ENCODE measurements around the gene LYG1. TPM values are rescaled to one million over a fixed set of nuclear protein-coding genes. Genes with fewer than 3 reads are reported as not detected.

The LYG1 gene
- total RNA-seq, 1 experiment from 2014 or later: 3.8 TPM

DNA sequence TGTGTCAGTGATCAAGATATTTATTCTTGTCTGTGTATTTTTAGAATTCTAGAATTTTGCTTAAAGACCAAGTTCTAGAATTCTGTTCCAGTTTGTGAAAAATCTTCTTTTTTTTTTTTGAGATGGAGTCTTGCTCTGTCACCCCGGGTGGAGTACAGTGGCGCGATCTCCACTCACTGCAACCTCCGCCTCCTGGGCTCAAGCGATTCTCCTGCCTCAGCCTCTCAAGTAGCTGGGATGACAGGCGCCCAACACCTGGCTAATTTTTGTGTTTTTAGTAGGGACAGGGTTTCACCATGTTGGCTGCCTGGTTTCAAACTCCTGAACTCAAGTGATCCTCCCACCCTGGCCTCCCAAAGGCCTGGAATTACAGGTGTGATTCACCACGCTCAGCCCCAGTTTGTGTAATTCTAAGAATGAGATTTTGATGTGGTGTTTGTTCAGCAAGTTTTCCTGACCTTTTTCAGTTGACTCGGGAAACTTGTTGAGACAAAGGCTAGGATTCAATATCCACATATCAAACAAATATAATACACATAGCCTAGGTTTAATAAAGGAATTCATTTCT, 39.8 kb upstream of the LYG1 start:
- POLR2A ChIA-PET: no interaction called here
- Histone ChIP-seq H3K79me2 (ENCODE audit: insufficient read depth, low read length) (peaks cover 90% of the 10 kb centered on the region), H4K20me1 (ENCODE audit: insufficient read depth) (peaks cover 11% of the 10 kb centered on the region; the same call in 1 of the 2 replicates), H3K4me1 (ENCODE audit: control insufficient read depth in 1 of 2, insufficient read depth in 2 of 2, low read length in 2 of 2) (peaks cover 0 to 16% of the 10 kb centered on the region in 2 experiments), H3K27me3 (ENCODE audit: insufficient read depth, low read length) (no peaks in the 10 kb centered on the region), H3K36me3 (ENCODE audit: control insufficient read depth in 1 of 2, insufficient read depth in 2 of 2, low read length in 2 of 2) (no peaks in the 10 kb centered on the region), H3K4me3 (replicated peaks in 1 of 2; ENCODE audit: low read depth in 1 of 2, low read length in 2 of 2) (no peak overlapping the region), H3K9me3 (ENCODE audit: control insufficient read depth in 1 of 2, insufficient read depth in 1 of 2, low read depth in 1 of 2, low read length in 2 of 2) (no peaks in the 10 kb centered on the region), H3K9me2 (ENCODE audit: insufficient read depth) (no peaks in the 10 kb centered on the region), H3K4me2 (ENCODE audit: low read length) (no peak overlapping the region), H2AFZ (ENCODE audit: low read depth, low read length, poor library complexity, severe bottlenecking) (no peak overlapping the region), H3K9ac (ENCODE audit: low read length) (no peak overlapping the region), H3K27ac (ENCODE audit: low read depth, low read length) (no peak overlapping the region)
- CTCF ChIA-PET: no interaction called here
- intact Hi-C loops (cut with micrococcal nuclease): no loop called here
- ATAC-seq: no peak
- RAD21 ChIA-PET (ENCODE audit: low non-redundant PET in 1 of 2, low total read pairs in 2 of 2, uncharacterized antibody in 2 of 2, unreplicated experiment in 2 of 2): no interaction called here
- BruUV-seq (replicated peaks): no TSS peak
- DNase-seq (ENCODE audit: low read depth, low spot score): no peak
- TF ChIP-seq JUND (IDR thresholded peaks at IDR 0.05) (no peak), EZH2 (IDR thresholded peaks at IDR 0.05) (no peak), CBX3 (IDR thresholded peaks at IDR 0.05; ENCODE audit: low read depth) (no peak), ZFX (IDR thresholded peaks at IDR 0.05) (no peak), TCF7L2 (IDR thresholded peaks at IDR 0.05; ENCODE audit: borderline replicate concordance, extremely low read depth, insufficient read depth, insufficient read length) (no peak), POLR2AphosphoS5 (IDR thresholded peaks at IDR 0.05; ENCODE audit: low read depth, low read length) (no peak), ZNF274 (IDR thresholded peaks at IDR 0.05; ENCODE audit: low read depth, low read length) (no peak), FOSL1 (IDR thresholded peaks at IDR 0.05; ENCODE audit: low read depth) (no peak), EZH2phosphoT487 (IDR thresholded peaks at IDR 0.05; ENCODE audit: borderline replicate concordance) (no peak), RAD21 (IDR thresholded peaks at IDR 0.05; ENCODE audit: low read depth) (no peak)
- TF ChIP-seq, protein P1, sequence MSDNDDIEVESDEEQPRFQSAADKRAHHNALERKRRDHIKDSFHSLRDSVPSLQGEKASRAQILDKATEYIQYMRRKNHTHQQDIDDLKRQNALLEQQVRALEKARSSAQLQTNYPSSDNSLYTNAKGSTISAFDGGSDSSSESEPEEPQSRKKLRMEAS (IDR thresholded peaks at IDR 0.05): no peak
- TF ChIP-seq, protein P2, sequence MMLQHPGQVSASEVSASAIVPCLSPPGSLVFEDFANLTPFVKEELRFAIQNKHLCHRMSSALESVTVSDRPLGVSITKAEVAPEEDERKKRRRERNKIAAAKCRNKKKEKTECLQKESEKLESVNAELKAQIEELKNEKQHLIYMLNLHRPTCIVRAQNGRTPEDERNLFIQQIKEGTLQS (IDR thresholded peaks at IDR 0.05): no peak
- TF ChIP-seq, protein P3, sequence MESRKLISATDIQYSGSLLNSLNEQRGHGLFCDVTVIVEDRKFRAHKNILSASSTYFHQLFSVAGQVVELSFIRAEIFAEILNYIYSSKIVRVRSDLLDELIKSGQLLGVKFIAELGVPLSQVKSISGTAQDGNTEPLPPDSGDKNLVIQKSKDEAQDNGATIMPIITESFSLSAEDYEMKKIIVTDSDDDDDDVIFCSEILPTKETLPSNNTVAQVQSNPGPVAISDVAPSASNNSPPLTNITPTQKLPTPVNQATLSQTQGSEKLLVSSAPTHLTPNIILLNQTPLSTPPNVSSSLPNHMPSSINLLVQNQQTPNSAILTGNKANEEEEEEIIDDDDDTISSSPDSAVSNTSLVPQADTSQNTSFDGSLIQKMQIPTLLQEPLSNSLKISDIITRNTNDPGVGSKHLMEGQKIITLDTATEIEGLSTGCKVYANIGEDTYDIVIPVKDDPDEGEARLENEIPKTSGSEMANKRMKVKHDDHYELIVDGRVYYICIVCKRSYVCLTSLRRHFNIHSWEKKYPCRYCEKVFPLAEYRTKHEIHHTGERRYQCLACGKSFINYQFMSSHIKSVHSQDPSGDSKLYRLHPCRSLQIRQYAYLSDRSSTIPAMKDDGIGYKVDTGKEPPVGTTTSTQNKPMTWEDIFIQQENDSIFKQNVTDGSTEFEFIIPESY (IDR thresholded peaks at IDR 0.05; ENCODE audit: extremely low read depth, insufficient replicate concordance, low read length): no peak
- TF ChIP-seq, protein P4, sequence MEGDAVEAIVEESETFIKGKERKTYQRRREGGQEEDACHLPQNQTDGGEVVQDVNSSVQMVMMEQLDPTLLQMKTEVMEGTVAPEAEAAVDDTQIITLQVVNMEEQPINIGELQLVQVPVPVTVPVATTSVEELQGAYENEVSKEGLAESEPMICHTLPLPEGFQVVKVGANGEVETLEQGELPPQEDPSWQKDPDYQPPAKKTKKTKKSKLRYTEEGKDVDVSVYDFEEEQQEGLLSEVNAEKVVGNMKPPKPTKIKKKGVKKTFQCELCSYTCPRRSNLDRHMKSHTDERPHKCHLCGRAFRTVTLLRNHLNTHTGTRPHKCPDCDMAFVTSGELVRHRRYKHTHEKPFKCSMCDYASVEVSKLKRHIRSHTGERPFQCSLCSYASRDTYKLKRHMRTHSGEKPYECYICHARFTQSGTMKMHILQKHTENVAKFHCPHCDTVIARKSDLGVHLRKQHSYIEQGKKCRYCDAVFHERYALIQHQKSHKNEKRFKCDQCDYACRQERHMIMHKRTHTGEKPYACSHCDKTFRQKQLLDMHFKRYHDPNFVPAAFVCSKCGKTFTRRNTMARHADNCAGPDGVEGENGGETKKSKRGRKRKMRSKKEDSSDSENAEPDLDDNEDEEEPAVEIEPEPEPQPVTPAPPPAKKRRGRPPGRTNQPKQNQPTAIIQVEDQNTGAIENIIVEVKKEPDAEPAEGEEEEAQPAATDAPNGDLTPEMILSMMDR (IDR thresholded peaks at IDR 0.05 in 2 of 3, conservative IDR thresholded peaks at IDR 0.05 in 1 of 3; ENCODE audit: borderline replicate concordance in 1 of 3, insufficient read depth in 1 of 3, low read depth in 2 of 3, low read length in 2 of 3): no peak

Measured in HCT116 (cell line).